IPS-11a (cell line): Measurements from ENCODE around the gene ICE2.

ENCODE experiments used
- H3K4me3 ChIP-seq: one replicate; pipeline ENCODE4 v1.5.1; 2013; ENCODE audit warnings: low read depth, low read length, control low read depth

ICE2 gene

DNA sequence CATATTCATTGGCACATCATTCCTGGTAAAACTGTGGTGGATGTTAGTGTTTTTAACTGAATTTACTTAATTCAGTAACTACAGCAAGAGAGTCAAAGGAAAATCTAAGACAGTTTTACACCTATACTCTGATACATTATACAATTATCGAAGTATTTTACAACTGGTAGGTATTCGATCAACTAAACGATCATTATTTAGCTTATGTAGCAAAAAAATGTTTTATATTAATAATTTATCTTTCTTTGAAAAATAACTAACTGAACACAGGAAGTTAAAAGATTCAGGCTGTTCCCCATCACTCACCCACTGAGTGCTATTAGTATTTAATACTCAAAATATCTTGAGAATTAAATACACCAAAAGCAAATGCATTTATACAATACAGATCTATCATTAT, 21.0 kb downstream of the ICE2 start:
- no peak overlapping the region for H3K4me3 ChIP-seq

- H3K4me3 ChIP-seq: no peak overlapping the region
These were observed 24.1 kb downstream of the ICE2 start for GRCh38 chr15:60454824-60455223.

DNA sequence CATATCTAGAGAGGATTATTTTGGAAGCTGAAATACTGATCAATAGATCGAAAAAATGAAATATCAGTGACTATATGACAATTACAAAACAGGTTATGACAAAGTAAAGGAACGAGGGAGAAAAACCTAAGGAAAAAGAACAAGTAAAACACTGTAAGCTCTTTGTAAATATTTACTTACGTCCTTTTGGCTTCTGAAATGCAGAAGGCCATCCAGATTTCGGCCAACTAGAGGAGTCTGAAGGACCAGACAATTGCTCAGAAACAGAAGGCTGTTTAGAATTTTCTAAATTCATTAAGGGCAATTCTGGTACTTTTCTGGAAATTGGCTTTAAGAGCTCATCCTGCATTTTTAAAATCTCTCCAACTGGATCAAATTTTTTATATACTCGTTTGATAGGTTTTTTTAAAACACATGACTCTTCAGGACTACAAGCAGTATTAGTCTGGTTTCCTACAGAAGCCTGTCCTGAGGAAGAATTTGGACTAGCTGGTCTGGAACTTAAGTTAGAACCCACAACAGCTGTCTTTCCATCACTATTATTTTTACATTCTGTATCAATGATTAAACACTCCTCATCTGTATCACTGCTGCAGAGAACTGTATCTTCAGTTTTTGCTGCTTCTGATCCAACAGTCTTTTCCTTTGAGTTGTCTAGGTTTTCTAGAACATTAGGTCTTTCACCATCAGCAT, 30.1 kb downstream of the ICE2 start:
- H3K4me3 ChIP-seq: no peak overlapping the region

GRCh38 chr15:60444289-60444912, 34.5 kb downstream of the ICE2 start:
- no peak overlapping the region for H3K4me3 ChIP-seq

DNA sequence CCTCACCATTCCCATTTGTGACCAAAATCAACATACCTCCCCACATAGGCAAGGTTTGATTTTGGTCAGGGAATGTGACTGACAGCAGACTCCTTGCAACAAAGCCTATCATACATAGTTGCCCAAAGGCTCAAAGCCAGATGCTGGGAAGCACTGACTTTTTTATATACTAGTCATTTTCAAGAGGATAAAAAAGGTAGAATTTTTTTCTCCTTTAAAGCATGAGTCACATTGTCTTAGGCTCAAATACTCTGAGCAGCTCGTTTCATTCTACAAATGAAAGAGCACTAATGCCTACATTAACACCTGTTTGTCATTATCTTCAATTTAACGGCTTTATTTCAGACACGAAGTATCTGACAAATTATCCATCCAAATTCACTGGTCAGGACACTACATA, 36.2 kb downstream of the ICE2 start:
- H3K4me3 ChIP-seq: no peak overlapping the region

DNA sequence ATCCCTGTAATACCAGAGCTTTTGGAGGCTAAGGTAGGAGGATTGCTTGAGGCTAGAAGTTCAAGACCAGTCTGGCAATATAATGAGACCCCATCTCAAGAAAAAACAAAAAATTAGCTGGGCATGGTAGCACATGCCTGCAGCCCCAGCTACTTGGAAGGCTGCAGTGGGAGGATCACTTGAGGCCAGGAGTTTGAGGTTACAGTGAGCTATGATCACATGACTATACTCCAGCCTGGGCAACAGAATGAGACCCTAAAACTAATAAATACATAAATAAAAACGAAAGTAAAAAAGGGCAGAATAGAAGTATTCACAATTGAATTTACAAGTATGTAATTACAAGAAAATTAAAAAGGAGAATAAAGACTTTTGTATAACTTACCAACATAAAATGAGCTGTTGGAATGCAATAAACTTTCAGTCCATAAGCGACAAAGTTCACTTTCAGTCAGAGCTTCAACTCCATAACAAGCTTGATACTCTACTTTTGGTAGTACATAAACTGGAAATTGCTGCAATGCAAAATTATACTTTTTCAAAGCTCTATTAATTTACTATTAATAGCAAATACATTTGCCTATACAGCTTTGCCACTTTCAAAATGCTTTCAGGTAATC, 36.8 kb downstream of the ICE2 start:
- H3K4me3 ChIP-seq: no peak overlapping the region

GRCh38 chr15:60441331-60441730, 37.6 kb downstream of the ICE2 start:
- H3K4me3 ChIP-seq: no peak overlapping the region

DNA sequence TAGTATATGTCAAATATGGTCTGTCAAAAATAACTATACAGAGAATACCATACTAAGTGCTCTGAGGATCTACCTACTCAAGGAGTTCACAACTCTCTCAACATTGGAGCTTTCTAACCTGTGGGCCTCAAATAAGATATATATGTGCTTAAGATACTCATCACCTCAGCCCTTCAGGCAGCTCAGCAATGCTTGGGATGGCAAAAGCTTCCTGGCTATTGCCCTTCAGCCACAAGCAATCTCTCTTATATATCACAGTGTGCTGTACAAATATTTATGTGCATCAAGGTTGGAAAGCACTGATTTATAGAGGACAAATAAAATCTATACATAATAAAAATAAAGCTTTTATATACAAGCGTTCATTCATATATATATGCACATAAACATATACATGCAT, 40.3 kb downstream of the ICE2 start:
- H3K4me3 ChIP-seq: no peak overlapping the region

DNA sequence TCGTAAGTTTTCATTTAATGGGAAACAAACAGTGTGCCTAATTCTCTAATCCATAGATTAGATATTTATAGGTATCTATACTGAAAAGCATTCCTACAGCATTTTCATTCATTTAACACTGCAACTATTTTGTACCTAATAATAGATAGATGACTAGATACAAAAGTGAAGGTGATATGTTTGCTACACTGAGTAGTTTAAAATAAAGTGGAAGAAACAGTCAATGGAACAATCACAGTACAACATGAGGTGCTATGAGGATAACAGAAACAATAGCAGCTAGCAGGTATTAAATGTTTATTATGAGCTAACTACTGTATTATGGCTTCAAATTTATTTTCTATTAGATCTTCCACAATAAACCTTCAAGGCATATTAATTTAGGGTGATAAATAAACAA, 50.0 kb downstream of the ICE2 start:
- no peak overlapping the region for H3K4me3 ChIP-seq

DNA sequence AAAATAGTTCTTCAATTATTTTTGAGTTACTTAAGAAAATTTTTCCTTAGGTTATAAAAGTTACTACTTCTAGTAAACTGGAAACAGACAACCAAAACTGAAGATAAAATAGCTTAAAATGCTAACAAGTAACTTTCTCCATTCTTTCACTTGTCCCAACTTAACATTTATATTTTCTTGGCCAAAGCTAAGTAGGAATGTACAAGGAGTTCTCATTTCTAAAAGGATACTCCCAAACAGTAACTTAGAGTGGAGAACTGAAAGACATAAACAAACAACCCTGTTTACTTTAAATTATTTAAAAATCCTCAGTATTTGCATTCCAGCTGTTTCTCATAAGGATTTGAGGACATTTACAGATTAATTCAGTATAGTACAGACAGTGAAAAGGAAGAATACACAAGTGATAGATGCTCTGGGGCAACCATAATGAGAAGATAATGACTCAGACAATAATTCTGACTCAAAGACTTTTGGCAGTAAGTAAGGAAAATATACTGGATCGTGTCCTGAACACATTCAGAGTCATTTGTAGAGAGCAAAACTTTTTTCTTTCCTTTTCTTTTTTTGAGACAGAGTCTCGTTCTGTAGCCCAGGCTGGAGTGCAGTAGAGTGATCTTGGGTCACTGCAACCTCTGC, 52.0 kb downstream of the ICE2 start:
- no peak overlapping the region for H3K4me3 ChIP-seq

DNA sequence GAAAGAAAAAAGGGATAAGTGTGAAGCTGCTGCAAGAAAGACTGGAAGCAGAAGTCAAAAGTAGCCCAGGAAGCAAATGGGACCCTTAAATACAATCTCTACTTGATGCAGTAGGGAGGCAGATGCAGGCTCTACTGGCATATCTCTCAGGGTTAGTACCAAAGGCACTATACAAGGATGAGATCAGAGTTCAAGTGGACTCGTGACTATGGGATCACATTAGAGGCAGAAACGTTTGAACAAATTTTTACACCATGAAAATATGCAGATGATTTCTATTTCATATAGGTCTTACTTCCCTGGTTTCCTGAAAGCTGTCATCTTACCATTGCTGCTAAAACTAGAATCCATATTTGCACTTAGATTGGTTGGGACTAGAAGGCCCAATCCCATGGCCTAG, 53.5 kb downstream of the ICE2 start:
- H3K4me3 ChIP-seq: no peak overlapping the region

DNA sequence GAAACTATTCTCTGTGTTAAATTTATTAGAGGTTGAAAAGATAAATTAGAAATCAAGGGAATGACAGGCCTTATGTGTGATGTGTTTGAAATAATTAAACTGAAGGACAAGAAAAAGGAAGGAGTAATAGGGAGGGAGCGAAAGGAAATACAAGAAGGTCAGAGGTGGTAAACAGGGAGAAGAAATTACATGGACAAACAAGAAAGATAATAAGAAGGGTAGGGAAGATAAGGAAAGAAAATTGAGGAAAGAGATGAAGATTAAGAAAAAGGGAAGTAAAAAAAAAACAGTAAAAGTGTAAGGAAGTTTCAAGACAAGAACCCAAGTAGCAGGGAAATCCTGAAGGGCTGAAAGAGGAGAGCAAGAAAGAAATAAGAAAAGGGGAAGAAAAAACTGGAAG, 54.9 kb downstream of the ICE2 start:
- no peak overlapping the region for H3K4me3 ChIP-seq

DNA sequence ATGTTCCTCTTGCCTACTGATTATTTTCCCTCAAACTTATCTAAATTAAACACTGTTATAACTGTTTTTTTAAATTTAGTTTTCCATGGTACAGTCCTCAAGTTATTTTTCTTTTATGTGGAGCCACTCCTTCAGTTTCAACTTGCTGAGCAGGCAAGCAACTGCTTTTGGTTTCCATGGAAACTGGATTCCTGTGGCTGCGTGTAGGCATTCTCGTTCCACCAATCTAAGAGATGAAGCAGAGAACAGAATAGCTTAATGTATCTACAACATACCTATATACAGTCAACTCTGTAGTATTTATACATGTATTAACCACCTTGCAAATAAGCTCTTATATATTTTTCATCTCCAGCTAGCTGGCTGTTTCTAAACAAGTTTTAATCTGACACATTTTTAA, 55.4 kb downstream of the ICE2 start:
- no peak overlapping the region for H3K4me3 ChIP-seq

GRCh38 chr15:60421544-60421943, 57.4 kb downstream of the ICE2 start:
- no peak overlapping the region for H3K4me3 ChIP-seq

DNA sequence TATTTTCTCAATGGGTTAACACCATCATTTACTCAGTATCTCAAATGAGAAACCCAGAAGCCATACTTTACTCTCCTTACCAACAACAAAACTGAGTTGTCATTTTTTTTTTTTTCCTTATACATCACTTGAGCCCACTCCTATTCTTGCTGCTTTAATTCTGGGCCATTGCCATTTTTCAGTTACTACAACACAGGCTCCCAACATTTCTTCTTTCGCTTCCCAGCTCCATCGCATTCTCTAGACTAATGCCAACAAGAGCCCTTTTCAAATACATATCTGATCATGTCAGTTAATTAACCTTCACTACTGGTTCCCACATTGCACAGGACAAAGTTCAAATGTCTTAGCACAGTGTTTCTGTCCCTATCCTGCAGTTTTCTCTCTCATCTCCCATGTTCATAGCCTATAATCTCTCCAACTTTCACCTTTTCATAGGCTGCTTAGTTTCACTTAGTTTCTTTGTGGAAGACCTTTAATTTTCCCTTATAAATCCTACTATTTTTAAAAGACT, 58.7 kb downstream of the ICE2 start:
- H3K4me3 ChIP-seq: no peak overlapping the region

DNA sequence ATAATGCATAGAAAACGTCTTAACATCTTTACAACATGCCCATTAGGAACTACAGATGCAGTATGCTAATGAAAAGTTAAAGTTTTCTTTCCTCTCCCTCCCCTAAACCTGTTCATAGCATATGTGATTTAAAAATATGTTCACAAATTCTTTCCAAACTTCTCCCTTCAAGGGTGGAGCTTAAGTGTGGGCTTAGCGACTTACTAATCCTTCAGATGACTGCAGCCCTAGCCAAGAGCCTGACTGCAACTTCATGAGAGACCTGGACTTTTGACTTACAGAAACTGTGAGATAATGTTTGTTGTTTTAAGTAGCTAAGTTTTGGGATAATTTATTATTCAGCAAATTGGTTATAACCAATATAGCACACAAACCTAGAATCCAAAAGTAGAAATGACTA, 59.2 kb downstream of the ICE2 start:
- H3K4me3 ChIP-seq: no peak overlapping the region

- H3K4me3 ChIP-seq: no peak overlapping the region
These were observed 60.8 kb downstream of the ICE2 start for GRCh38 chr15:60418096-60418495.

- H3K4me3 ChIP-seq: no peak overlapping the region
These were observed 61.8 kb downstream of the ICE2 start for GRCh38 chr15:60417112-60417511.

DNA sequence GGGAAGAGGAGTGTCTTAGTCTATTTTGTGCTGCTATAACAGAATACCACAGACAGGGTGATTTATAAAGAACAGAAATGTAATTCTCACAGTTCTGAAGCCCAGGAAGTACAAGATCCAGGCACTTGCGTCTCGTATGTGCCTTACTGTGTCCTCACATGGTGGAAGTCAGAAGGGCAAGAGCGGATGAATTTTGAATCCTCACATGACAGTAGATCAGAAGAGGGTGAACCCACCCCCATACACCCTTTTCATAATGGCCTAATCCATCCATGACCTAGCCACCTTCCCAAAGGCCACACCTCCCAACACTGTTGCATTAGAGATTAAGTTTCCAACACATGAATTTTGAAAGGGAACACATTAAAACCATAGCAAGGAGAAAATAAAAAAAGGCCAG, 62.5 kb downstream of the ICE2 start:
- no peak overlapping the region for H3K4me3 ChIP-seq

DNA sequence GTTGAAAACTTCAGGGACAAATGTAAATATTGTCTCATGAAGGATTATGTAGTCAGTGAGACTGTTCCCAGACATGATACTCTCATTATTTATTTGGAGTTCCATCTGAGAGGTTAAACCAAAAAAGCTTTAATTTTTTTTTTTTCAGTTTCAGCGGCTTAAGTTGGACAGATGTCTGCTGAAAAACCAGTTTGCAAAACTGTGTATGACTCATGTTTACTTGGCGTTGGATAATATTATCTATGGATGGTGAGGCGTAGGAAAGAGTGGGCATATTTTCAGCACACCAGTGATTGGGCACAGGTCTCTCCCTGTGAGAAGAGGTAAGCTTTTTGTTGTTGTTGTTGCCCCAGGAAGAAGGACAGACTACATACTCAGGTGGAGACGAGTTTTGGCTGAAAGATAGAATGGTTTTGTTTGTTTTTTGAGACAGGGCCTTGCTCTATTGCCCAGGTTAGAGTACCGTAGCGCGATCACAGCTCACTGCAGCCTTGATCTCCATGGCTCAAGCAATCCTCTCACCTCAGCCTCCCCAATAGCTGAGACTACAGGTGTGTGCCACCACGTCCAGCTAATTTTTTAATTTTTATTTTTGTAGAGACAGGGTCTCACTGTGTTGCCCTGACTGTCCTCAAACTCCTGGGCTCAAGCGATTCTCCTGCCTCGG, 64.8 kb downstream of the ICE2 start:
- H3K4me3 ChIP-seq: no peak overlapping the region

GRCh38 chr15:60413231-60413824, 65.6 kb downstream of the ICE2 start:
- no peak overlapping the region for H3K4me3 ChIP-seq
